Hematopoietic multipotent progenitor cell treated with erythropoietin and hydrocortisone succinate and interleukin-3 and kit ligand, for 4 days (in vitro differentiated cells): ENCODE data around the gene SALL2.

ENCODE experiments used
- DNase-seq: peaks from one replicate; pipeline ENCODE4 v3.0.0-alpha.2; 2015

Gene SALL2

GRCh38 chr14:21476523-21476924 is 49.6 kb downstream of the SALL2 start:
- DNase-seq = no peak

- no peak for DNase-seq
These were observed 50.2 kb downstream of the SALL2 start for GRCh38 chr14:21475767-21476522.
